AG04450 (cell line): ENCODE results near the gene SH3BGRL2. TPM values are rescaled to one million over a fixed set of nuclear protein-coding genes. Genes with fewer than 3 reads are reported as not detected.
"Not testable (repeated sequence)": the region's sequence is repeated elsewhere in the genome, so short reads cannot be mapped to it uniquely, and the experiment has no call there.

ENCODE experiments used
- CTCF ChIA-PET: fragments of 300-600, 350-600 bp; formaldehyde crosslinking; extraction: SDS; loops from one replicate; lab custom pipeline; 2022; ENCODE audit warnings: antibody characterized with exemption, inconsistent platforms; lab: Charles Lee
- POLR2A ChIA-PET: fragments of 350-600 bp; formaldehyde crosslinking; extraction: SDS; loops from one replicate; lab custom pipeline; 2021; ENCODE audit warnings: antibody characterized with exemption, inconsistent platforms; lab: Yijun Ruan, JAX
- DNase-seq: peaks from one replicate; pipeline ENCODE4 v3.0.0-alpha.2; 2011; ENCODE audit warnings: low read depth, low spot score
- H3K27ac ChIP-seq: one replicate; pipeline ENCODE4 v1.5.1; 2012; ENCODE audit warnings: low read depth, low read length, control low read depth
- H3K27me3 ChIP-seq: one replicate; pipeline ENCODE4 v1.6.0; 2012; ENCODE audit warnings: low read length; ENCODE audit not compliant: control insufficient read depth, insufficient read depth
- H3K4me3 ChIP-seq: 2 replicates; pipeline ENCODE4 v1.5.1; 2011; ENCODE audit warnings: mild to moderate bottlenecking, low read depth, low read length, control low read depth
- H3K9me3 ChIP-seq: 2 replicates; pipeline ENCODE4 v1.5.1; 2012; ENCODE audit warnings: low read length; ENCODE audit not compliant: control insufficient read depth, insufficient read depth
- CTCF ChIP-seq: IDR thresholded peaks from 2 replicates; pipeline ENCODE4 v1.5.1; 2011; ENCODE audit warnings: low read depth, low read length, control low read depth, inconsistent platforms
- polyA plus RNA-seq: library from polyadenylated mRNA; depleted of rRNA; stranded (reverse); fragments of >200 nt; gene quantifications from 2 replicates; pipeline ENCODE4 v1.2.3, GENCODE V29; 2011; rRNA removed

SH3BGRL2 gene
- polyA plus RNA-seq, 1 experiment, result 5.4 TPM

- Histone ChIP-seq H3K4me3 (no peak overlapping the region), H3K27me3 (peaks cover 1% of the 10 kb centered on the region), H3K27ac (no peak overlapping the region), H3K9me3 (no peaks in the 10 kb centered on the region)
- ChIA-PET CTCF (no interaction called here), POLR2A (no interaction called here)
- TF ChIP-seq CTCF, result no peak
- DNase-seq, result no peak
Observed at GRCh38 chr6:79735183-79735582, 104.1 kb downstream of the SH3BGRL2 start.

GRCh38 chr6:79737172-79737571 is 106.0 kb downstream of the SH3BGRL2 start:
- DNase-seq, result no peak
- Histone ChIP-seq H3K9me3 (no peaks in the 10 kb centered on the region), H3K4me3 (peak overlapping the region; percentile 35), H3K27me3 (no peaks in the 10 kb centered on the region), H3K27ac (no peak overlapping the region)
- TF ChIP-seq CTCF, result no peak
- CTCF ChIA-PET, result interaction anchor here (1.1 to 1.9 kb wide), 3 partner anchors 131 to 212 kb away, joined by 3 to 8 read pairs (median 4); no protein-coding TSS in a partner anchor
- POLR2A ChIA-PET, result no interaction called here

GRCh38 chr6:79742030-79742429 is 110.9 kb downstream of the SH3BGRL2 start:
- ChIA-PET POLR2A (no interaction called here), CTCF (no interaction called here)
- DNase-seq, result no peak
- no peaks in the 10 kb centered on the region for H3K9me3 ChIP-seq
- no peak overlapping the region for H3K4me3 ChIP-seq
- no peak overlapping the region for H3K27ac ChIP-seq
- H3K27me3 ChIP-seq, result no peaks in the 10 kb centered on the region
- TF ChIP-seq CTCF, result no peak

GRCh38 chr6:79745282-79745681 is 114.2 kb downstream of the SH3BGRL2 start:
- DNase-seq, H3K9me3 ChIP-seq, POLR2A ChIA-PET, H3K27me3 ChIP-seq, H3K4me3 ChIP-seq, CTCF ChIA-PET, H3K27ac ChIP-seq: not testable (repeated sequence)

- H3K27ac ChIP-seq, DNase-seq, POLR2A ChIA-PET, H3K9me3 ChIP-seq, CTCF ChIA-PET, H3K4me3 ChIP-seq, H3K27me3 ChIP-seq: not testable (repeated sequence)
Observed at GRCh38 chr6:79746325-79746724, 115.2 kb downstream of the SH3BGRL2 start.

GRCh38 chr6:79750806-79751205 is 119.7 kb downstream of the SH3BGRL2 start:
- DNase-seq, result no peak
- ChIA-PET POLR2A (no interaction called here), CTCF (interaction anchor here (0.6 to 2.5 kb wide), 3 partner anchors 37 to 165 kb away, joined by 3 to 5 read pairs (median 5); no protein-coding TSS in a partner anchor)
- H3K27ac ChIP-seq, result no peak overlapping the region
- no peaks in the 10 kb centered on the region for H3K9me3 ChIP-seq
- no peaks in the 10 kb centered on the region for H3K27me3 ChIP-seq
- TF ChIP-seq CTCF, result no peak
- no peak overlapping the region for H3K4me3 ChIP-seq

Other genes with a start within 250 kb of the SH3BGRL2 start
- 2.8 and 4.2 TPM in 2 replicates for gene LCA5, start 93.9 kb upstream of the SH3BGRL2 start, polyA plus RNA-seq